ENCODE results near the gene CREB5. TPM values are rescaled to one million over a fixed set of nuclear protein-coding genes. Genes with fewer than 3 reads are reported as not detected.

CREB5 gene
- total RNA-seq, 3 donors from 2014 or later, result 17.3 to 19.7 (median 18.0) TPM

GRCh38 chr7:28452681-28453080 is 40.4 kb downstream of the CREB5 start:
- intact Hi-C loops (cut with DNase I; ENCODE audit: low total_unique reads), result no loop called here
- Histone ChIP-seq H3K27me3 (no peaks in the 10 kb centered on the region), H3K4me1 (no peaks in the 10 kb centered on the region), H3K9me3 (no peaks in the 10 kb centered on the region), H3K36me3 (no peaks in the 10 kb centered on the region), H3K4me3 (no peak overlapping the region), H3K27ac (no peak overlapping the region)
- TF ChIP-seq CTCF (IDR thresholded peaks at IDR 0.05), result no peak
- no peak for TF ChIP-seq POLR2AphosphoS5 (IDR thresholded peaks at IDR 0.05)
- no peak for TF ChIP-seq POLR2A (IDR thresholded peaks at IDR 0.05)
- no peak for DNase-seq (ENCODE audit: low spot score in 2 of 2)

GRCh38 chr7:28455486-28455885 is 43.2 kb downstream of the CREB5 start:
- H3K27me3 ChIP-seq, result no peaks in the 10 kb centered on the region
- H3K27ac ChIP-seq, result no peak overlapping the region
- H3K4me3 ChIP-seq, result no peak overlapping the region
- TF ChIP-seq POLR2AphosphoS5 (IDR thresholded peaks at IDR 0.05) (no peak), POLR2A (IDR thresholded peaks at IDR 0.05) (no peak), CTCF (IDR thresholded peaks at IDR 0.05) (no peak)
- no peaks in the 10 kb centered on the region for H3K36me3 ChIP-seq
- intact Hi-C loops (cut with DNase I; ENCODE audit: low total_unique reads), result no loop called here
- no peaks in the 10 kb centered on the region for H3K9me3 ChIP-seq
- H3K4me1 ChIP-seq, result no peaks in the 10 kb centered on the region
- DNase-seq (ENCODE audit: low spot score in 2 of 2), result no peak

GRCh38 chr7:28456044-28456443 is 43.7 kb downstream of the CREB5 start:
- Histone ChIP-seq H3K4me3 (no peak overlapping the region), H3K4me1 (no peaks in the 10 kb centered on the region), H3K27ac (no peak overlapping the region), H3K36me3 (no peaks in the 10 kb centered on the region), H3K27me3 (no peaks in the 10 kb centered on the region), H3K9me3 (no peaks in the 10 kb centered on the region)
- intact Hi-C loops (cut with DNase I; ENCODE audit: low total_unique reads), result no loop called here
- TF ChIP-seq CTCF (IDR thresholded peaks at IDR 0.05), result no peak
- no peak for TF ChIP-seq POLR2A (IDR thresholded peaks at IDR 0.05)
- TF ChIP-seq POLR2AphosphoS5 (IDR thresholded peaks at IDR 0.05), result no peak
- no peak for DNase-seq (ENCODE audit: low spot score in 2 of 2)

GRCh38 chr7:28458732-28459131 is 46.4 kb downstream of the CREB5 start:
- no peaks in the 10 kb centered on the region for H3K36me3 ChIP-seq
- intact Hi-C loops (cut with DNase I; ENCODE audit: low total_unique reads), result no loop called here

GRCh38 chr7:28459306-28459705 is 47.0 kb downstream of the CREB5 start:
- no peaks in the 10 kb centered on the region for H3K4me1 ChIP-seq
- DNase-seq (ENCODE audit: low spot score in 2 of 2), result no peak
- H3K36me3 ChIP-seq, result no peaks in the 10 kb centered on the region
- no peak for TF ChIP-seq CTCF (IDR thresholded peaks at IDR 0.05)
- no peak for TF ChIP-seq POLR2AphosphoS5 (IDR thresholded peaks at IDR 0.05)
- no peak for TF ChIP-seq POLR2A (IDR thresholded peaks at IDR 0.05)
- no peaks in the 10 kb centered on the region for H3K27me3 ChIP-seq
- H3K4me3 ChIP-seq, result no peak overlapping the region
- H3K27ac ChIP-seq, result no peak overlapping the region
- no peaks in the 10 kb centered on the region for H3K9me3 ChIP-seq
- intact Hi-C loops (cut with DNase I; ENCODE audit: low total_unique reads), result no loop called here

More at GRCh38 chr7:28458732-28459131, 46.4 kb downstream of the CREB5 start:
- Histone ChIP-seq H3K27me3 (no peaks in the 10 kb centered on the region), H3K4me3 (no peak overlapping the region), H3K4me1 (no peaks in the 10 kb centered on the region), H3K27ac (no peak overlapping the region), H3K9me3 (no peaks in the 10 kb centered on the region)
- no peak for DNase-seq (ENCODE audit: low spot score in 2 of 2)
- TF ChIP-seq POLR2AphosphoS5 (IDR thresholded peaks at IDR 0.05) (no peak), POLR2A (IDR thresholded peaks at IDR 0.05) (no peak), CTCF (IDR thresholded peaks at IDR 0.05) (no peak)

All from breast epithelium (tissue), 4 donors.